ENCODE results near the gene TCF23.

Gene TCF23

GRCh38 chr2:27137322-27137935 is 11.4 kb upstream of the TCF23 start:
- TF ChIP-seq CTCF (IDR thresholded peaks at IDR 0.05; ENCODE audit: insufficient read depth, low read length, poor library complexity, severe bottlenecking), result no peak
- Histone ChIP-seq H3K4me3 (replicated peaks; ENCODE audit: low read depth, low read length) (no peak overlapping the region), H3K36me3 (ENCODE audit: control insufficient read depth, insufficient read depth, low read length) (peaks cover 6% of the 10 kb centered on the region), H3K27me3 (replicated peaks; ENCODE audit: control insufficient read depth, insufficient read depth, low read length) (no peaks in the 10 kb centered on the region)
- no peak for DNase-seq (ENCODE audit: extremely low read depth, insufficient read length)

DNA sequence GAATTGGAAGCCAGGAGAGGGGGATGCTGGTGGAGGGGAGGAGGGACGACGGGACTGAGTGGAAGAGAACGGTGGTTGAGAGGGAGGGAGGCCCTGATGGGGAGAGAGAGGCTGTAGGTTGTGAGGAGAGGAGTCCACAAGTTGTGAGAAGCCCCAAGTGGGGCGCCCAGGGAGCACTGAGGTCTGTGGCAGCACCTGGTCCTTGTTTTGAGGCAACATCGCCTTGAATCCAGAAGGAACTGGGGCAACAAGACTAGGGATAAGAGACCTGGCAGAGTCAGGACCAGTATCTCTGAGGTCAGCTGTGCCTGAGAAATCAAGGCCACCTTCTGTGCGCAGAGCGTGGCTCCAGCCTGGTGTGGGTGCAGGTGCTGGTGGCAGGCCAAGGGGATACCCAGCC is 10.7 kb upstream of the TCF23 start:
- no peaks in the 10 kb centered on the region for H3K27me3 ChIP-seq (replicated peaks; ENCODE audit: control insufficient read depth, insufficient read depth, low read length)
- peaks cover under 1% of the 10 kb centered on the region; the same call in 1 of the 2 replicates for H3K36me3 ChIP-seq (ENCODE audit: control insufficient read depth, insufficient read depth, low read length)
- TF ChIP-seq CTCF (IDR thresholded peaks at IDR 0.05; ENCODE audit: insufficient read depth, low read length, poor library complexity, severe bottlenecking), result no peak
- DNase-seq (ENCODE audit: extremely low read depth, insufficient read length), result no peak
- no peak overlapping the region for H3K4me3 ChIP-seq (replicated peaks; ENCODE audit: low read depth, low read length)

- Histone ChIP-seq H3K27me3 (replicated peaks; ENCODE audit: control insufficient read depth, insufficient read depth, low read length) (no peaks in the 10 kb centered on the region), H3K4me3 (replicated peaks; ENCODE audit: low read depth, low read length) (no peak within 1 kb of the TSS), H3K36me3 (ENCODE audit: control insufficient read depth, insufficient read depth, low read length) (no peaks in the 10 kb centered on the region)
- TF ChIP-seq CTCF (IDR thresholded peaks at IDR 0.05; ENCODE audit: insufficient read depth, low read length, poor library complexity, severe bottlenecking), result no peak
- no peak for DNase-seq (ENCODE audit: extremely low read depth, insufficient read length)
These were observed 9.5 kb upstream of the TCF23 start, which contains the start of gene PRR30 for GRCh38 chr2:27139310-27139709. TSS of gene PRR30 (minus strand) at chr2:27139410. CDS start at chr2:27138329, 1,081 bp downstream.

GRCh38 chr2:27143285-27143684 is 5.5 kb upstream of the TCF23 start:
- Histone ChIP-seq H3K36me3 (ENCODE audit: control insufficient read depth, insufficient read depth, low read length) (no peaks in the 10 kb centered on the region), H3K4me3 (replicated peaks; ENCODE audit: low read depth, low read length) (no peak overlapping the region), H3K27me3 (replicated peaks; ENCODE audit: control insufficient read depth, insufficient read depth, low read length) (no peaks in the 10 kb centered on the region)
- DNase-seq (ENCODE audit: extremely low read depth, insufficient read length), result no peak
- no peak for TF ChIP-seq CTCF (IDR thresholded peaks at IDR 0.05; ENCODE audit: insufficient read depth, low read length, poor library complexity, severe bottlenecking)

GRCh38 chr2:27145682-27146081 is 3.1 kb upstream of the TCF23 start:
- H3K27me3 ChIP-seq (replicated peaks; ENCODE audit: control insufficient read depth, insufficient read depth, low read length), result no peaks in the 10 kb centered on the region
- no peaks in the 10 kb centered on the region for H3K36me3 ChIP-seq (ENCODE audit: control insufficient read depth, insufficient read depth, low read length)
- H3K4me3 ChIP-seq (replicated peaks; ENCODE audit: low read depth, low read length), result no peak overlapping the region
- no peak for DNase-seq (ENCODE audit: extremely low read depth, insufficient read length)
- no peak for TF ChIP-seq CTCF (IDR thresholded peaks at IDR 0.05; ENCODE audit: insufficient read depth, low read length, poor library complexity, severe bottlenecking)

DNA sequence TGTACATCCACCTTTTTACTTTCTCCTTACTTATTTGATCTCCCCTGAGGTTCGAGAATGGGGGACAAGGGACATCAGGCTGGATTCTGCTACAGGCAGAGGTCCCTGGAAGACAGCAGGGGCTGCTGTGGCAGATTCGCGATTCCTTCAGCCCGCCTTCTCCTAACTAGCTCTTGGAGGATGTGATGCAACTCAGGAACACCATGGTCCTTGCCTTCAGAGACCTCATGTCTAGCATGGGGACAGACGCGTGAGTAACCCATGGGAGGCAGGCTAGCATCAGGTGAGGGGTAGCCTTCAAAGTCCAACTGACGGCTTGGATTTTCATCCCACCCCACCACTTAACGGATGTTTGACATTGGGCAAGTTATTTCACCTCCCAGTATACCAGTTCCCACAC is 869 bp upstream of the TCF23 start:
- no peaks in the 10 kb centered on the region for H3K27me3 ChIP-seq (replicated peaks; ENCODE audit: control insufficient read depth, insufficient read depth, low read length)
- no peak overlapping the region for H3K4me3 ChIP-seq (replicated peaks; ENCODE audit: low read depth, low read length)
- no peak for DNase-seq (ENCODE audit: extremely low read depth, insufficient read length)
- no peaks in the 10 kb centered on the region for H3K36me3 ChIP-seq (ENCODE audit: control insufficient read depth, insufficient read depth, low read length)
- TF ChIP-seq CTCF (IDR thresholded peaks at IDR 0.05; ENCODE audit: insufficient read depth, low read length, poor library complexity, severe bottlenecking), result no peak
